MM.1S (cell line): Measurements from ENCODE around the gene MFF.

Experiments used
- CTCF ChIP-seq: fragments of 300-600 bp; sonication (generic); IDR thresholded peaks from 2 replicates; pipeline ENCODE4 v1.5.1; 2016; ENCODE audit warnings: antibody characterized with exemption, low read length, mixed read lengths
- EZH2 ChIP-seq: fragments of 300-600 bp; sonication (generic); optimal IDR thresholded peaks from 2 replicates; pipeline ENCODE3; 2017; ENCODE audit warnings: low read depth, mild to moderate bottlenecking, antibody characterized with exemption, low read length, mixed read lengths

GRCh38 chr2:227280895-227281294, 44.2 kb upstream of the MFF start:
- TF ChIP-seq CTCF: no peak
- no peak for TF ChIP-seq EZH2
